IMR-90 (cell line): ENCODE data around the gene MTNR1B. TPM values are rescaled to one million over a fixed set of nuclear protein-coding genes. Genes with fewer than 3 reads are reported as not detected.

ENCODE experiments used
- ATAC-seq: fragments of 200-7000 bp; cut with Tn5 transposase; 2 replicates; pipeline ENCODE4 v1.9.1; 2020; ENCODE audit warnings: low read depth, mild to moderate bottlenecking, moderate library complexity
- BruUV-seq: library from RNA; stranded (reverse); fragments of 400-500 nt; replicated peaks from 2 replicates; lab custom pipeline; 2021; lab: Mats Ljungman, UMichigan
- CTCF ChIA-PET: fragments of 300-600 bp; formaldehyde crosslinking; extraction: SDS; loops from one replicate; lab custom pipeline; 2021; ENCODE audit warnings: antibody characterized with exemption; lab: Yijun Ruan, JAX
- POLR2A ChIA-PET: fragments of 300-600 bp; sonication (Branson Sonifier 250); formaldehyde crosslinking; loops from one replicate; lab custom pipeline; 2022; ENCODE audit warnings: antibody characterized with exemption; ENCODE audit not compliant: unreplicated experiment; lab: Charles Lee
- DNase-seq: peaks from one replicate; pipeline ENCODE4 v3.0.0; 2013
- H2AFZ ChIP-seq: replicated peaks from 2 replicates; pipeline ENCODE3; 2013; ENCODE audit warnings: low read length, mild to moderate bottlenecking; ENCODE audit not compliant: poor library complexity
- H2AK5ac ChIP-seq: 2 replicates; pipeline ENCODE4 v1.6.1; 2013; ENCODE audit warnings: low read depth, low read length, inconsistent platforms
- H2AK9ac ChIP-seq: replicated peaks from 2 replicates; pipeline ENCODE3; 2013; ENCODE audit warnings: mild to moderate bottlenecking, low read depth, low read length, moderate library complexity; ENCODE audit not compliant: poor library complexity
- H2BK120ac ChIP-seq: 2 replicates; pipeline ENCODE4 v1.6.1; 2013; ENCODE audit warnings: low read depth, low read length, inconsistent platforms
- H2BK15ac ChIP-seq: 3 replicates; pipeline ENCODE4 v1.6.1; 2013; ENCODE audit warnings: low read depth, low read length, inconsistent platforms
- H2BK20ac ChIP-seq: 2 replicates; pipeline ENCODE4 v1.6.1; 2013; ENCODE audit warnings: low read depth, mild to moderate bottlenecking, inconsistent platforms, low read length, moderate library complexity
- H2BK5ac ChIP-seq: 2 replicates; pipeline ENCODE4 v1.6.1; 2013; ENCODE audit warnings: mild to moderate bottlenecking, low read depth, low read length, inconsistent platforms; ENCODE audit not compliant: poor library complexity, severe bottlenecking
- H3K14ac ChIP-seq: replicated peaks from 2 replicates; pipeline ENCODE4 v1.6.1; 2013; ENCODE audit warnings: low read depth, low read length, inconsistent platforms
- H3K18ac ChIP-seq: 2 replicates; pipeline ENCODE4 v1.6.1; 2013; ENCODE audit warnings: low read depth, low read length, control low read depth
- H3K23ac ChIP-seq: 2 replicates; pipeline ENCODE4 v1.6.1; 2013; ENCODE audit warnings: low read depth, low read length, inconsistent platforms
- H3K27ac ChIP-seq: 2 replicates; pipeline ENCODE4 v1.5.1; 2013; ENCODE audit warnings: mild to moderate bottlenecking, control low read depth, low read length; ENCODE audit not compliant: insufficient read depth
- H3K27me3 ChIP-seq: 2 replicates; pipeline ENCODE4 v1.6.1; 2013; ENCODE audit warnings: low read length; ENCODE audit not compliant: control insufficient read depth, insufficient read depth
- H3K36me3 ChIP-seq: 2 replicates; pipeline ENCODE4 v1.6.1; 2013; ENCODE audit warnings: low read length, mixed read lengths; ENCODE audit not compliant: control insufficient read depth, insufficient read depth
- H3K4ac ChIP-seq: 2 replicates; pipeline ENCODE4 v1.6.1; 2013; ENCODE audit warnings: low read depth, low read length, inconsistent platforms
- H3K4me1 ChIP-seq: 2 replicates; pipeline ENCODE4 v1.6.1; 2013; ENCODE audit warnings: low read length, mixed read lengths; ENCODE audit not compliant: control insufficient read depth, insufficient read depth
- H3K4me2 ChIP-seq: 2 replicates; pipeline ENCODE4 v1.6.1; 2013; ENCODE audit warnings: low read depth, mild to moderate bottlenecking, control low read depth, low read length, moderate library complexity
- H3K4me3 ChIP-seq: 2 replicates; pipeline ENCODE4 v1.5.1; 2013; ENCODE audit warnings: low read depth, mild to moderate bottlenecking, control low read depth, low read length, moderate library complexity; ENCODE audit not compliant: insufficient read depth
- H3K56ac ChIP-seq: 2 replicates; pipeline ENCODE4 v1.6.1; 2013; ENCODE audit warnings: low read length, inconsistent platforms; ENCODE audit not compliant: insufficient read depth; ENCODE audit errors: extremely low read depth
- H3K79me1 ChIP-seq, 2 experiments: 2 replicates each; pipeline ENCODE4 v1.6.1; 2013; ENCODE audit warnings: low read length in 2 of 2, inconsistent platforms in 1 of 2, low read depth in 1 of 2
- H3K9ac ChIP-seq: 2 replicates; pipeline ENCODE4 v1.6.1; 2013; ENCODE audit warnings: low read depth, low read length, control low read depth
- H3K9me1 ChIP-seq: 2 replicates; pipeline ENCODE4 v1.6.1; 2013; ENCODE audit warnings: low read length, inconsistent platforms; ENCODE audit not compliant: insufficient read depth
- H3K9me3 ChIP-seq: 2 replicates; pipeline ENCODE4 v1.6.1; 2013; ENCODE audit warnings: low read length; ENCODE audit not compliant: control insufficient read depth, insufficient read depth
- H4K20me1 ChIP-seq: 2 replicates; pipeline ENCODE4 v1.6.1; 2013; ENCODE audit warnings: low read length, inconsistent platforms; ENCODE audit not compliant: insufficient read depth
- H4K5ac ChIP-seq: 2 replicates; pipeline ENCODE4 v1.6.1; 2013; ENCODE audit warnings: mild to moderate bottlenecking, low read depth, low read length, control low read depth
- H4K8ac ChIP-seq, 2 experiments: 2 replicates each; pipeline ENCODE4 v1.6.1; 2013; ENCODE audit warnings: low read depth in 2 of 2, low read length in 2 of 2, control low read depth in 1 of 2, inconsistent platforms in 1 of 2
- H4K91ac ChIP-seq: 2 replicates; pipeline ENCODE4 v1.6.1; 2013; ENCODE audit warnings: low read depth, low read length, inconsistent platforms; ENCODE audit not compliant: insufficient read depth
- BHLHE40 ChIP-seq: fragments of 150-350 bp; IDR thresholded peaks from 2 replicates; pipeline ENCODE4 v1.6.1; 2016; ENCODE audit warnings: mild to moderate bottlenecking, low read depth, low read length
- MAFK ChIP-seq: IDR thresholded peaks from 2 replicates; pipeline ENCODE4 v1.6.1; 2012; ENCODE audit warnings: low read depth, low read length, improper control_type of control experiment
- WGBS, 2 experiments: methylation state at CpG; one replicate each; pipeline versions ENCODE4 v1.1.5 to v1.1.7; 2013; ENCODE audit warnings: missing lambda C conversion rate in 2 of 2; ENCODE audit not compliant: insufficient read length in 1 of 2; ENCODE audit errors: extremely low coverage in 2 of 2; 5-methylcytosine and 5-hydroxymethylcytosine counted together
- dilution Hi-C: fragments of 300-500 bp; cut with HindIII; formaldehyde crosslinking; loops from one replicate; pipeline ENCODE4 v1.14.3; 2018; ENCODE audit warnings: low sequenced_read_pairs; ENCODE audit not compliant: unreplicated experiment
- in situ Hi-C: fragments of 300-500 bp; cut with MboI; formaldehyde crosslinking; loops from 3 replicates; pipeline ENCODE4 v1.14.3; 2019; ENCODE audit warnings: low sequenced_read_pairs, inconsistent platforms, mixed read lengths
- intact Hi-C: fragments of 100-400 bp; cut with micrococcal nuclease; formaldehyde crosslinking; loops from 2 replicates; pipeline ENCODE4 v1.10.0; 2022
- polyA plus RNA-seq, 3 experiments: library from polyadenylated mRNA; depleted of rRNA; stranded (reverse); fragments of >200 nt; gene quantifications; 2 replicates each; pipeline ENCODE4 v1.2.3, GENCODE V29; 2012; ENCODE audit warnings: low replicate concordance in 1 of 3
- total RNA-seq: library from RNA; depleted of rRNA; stranded (reverse); fragments of >200 nt; gene quantifications from 2 replicates; pipeline ENCODE4 v1.2.3, GENCODE V29; 2012

MTNR1B gene
- total and polyA plus RNA-seq, 2 of the 4 experiments (the other 2 are of a cell fraction) = under 0.01 to 0.07 TPM

GRCh38 chr11:92946707-92947106 lies 22.7 kb upstream of the MTNR1B start:
- no peak overlapping the region for H2BK15ac ChIP-seq
- intact Hi-C loops = no loop called here
- H3K9me3 ChIP-seq = peaks cover 9% of the 10 kb centered on the region
- H4K8ac ChIP-seq = no peak overlapping the region
- no peak overlapping the region for H3K14ac ChIP-seq
- no peaks in the 10 kb centered on the region for H3K27me3 ChIP-seq
- no peak overlapping the region for H2BK120ac ChIP-seq
- in situ Hi-C loops = loop anchor here (5.0 to 25.0 kb wide), 2 partner anchors 221 to 716 kb away; partner anchors contain the start of gene CEP295
- no peak overlapping the region for H3K23ac ChIP-seq
- dilution Hi-C loops = no loop called here
- H3K4me1 ChIP-seq = no peaks in the 10 kb centered on the region
- no peaks in the 10 kb centered on the region for H4K20me1 ChIP-seq
- H3K4me3 ChIP-seq = no peak overlapping the region
- BruUV-seq = no TSS peak
- no peaks in the 10 kb centered on the region for H3K79me1 ChIP-seq
- H4K5ac ChIP-seq = no peak overlapping the region
- POLR2A ChIA-PET = no interaction called here
- H3K9ac ChIP-seq = no peak overlapping the region
- no peaks in the 10 kb centered on the region for H3K9me1 ChIP-seq
- H4K91ac ChIP-seq = no peak overlapping the region
- no peak overlapping the region for H3K4ac ChIP-seq
- no peak for TF ChIP-seq BHLHE40
- peak; percentile 62; the same call in 1 of the 2 replicates for TF ChIP-seq MAFK
- H2BK20ac ChIP-seq = no peak overlapping the region
- H2AK5ac ChIP-seq = no peak overlapping the region
- DNase-seq = no peak
- H3K27ac ChIP-seq = no peak overlapping the region
- no peak overlapping the region for H3K18ac ChIP-seq
- no peaks in the 10 kb centered on the region for H3K36me3 ChIP-seq
- H3K4me2 ChIP-seq = no peak overlapping the region
- CTCF ChIA-PET = no interaction called here
- no peak overlapping the region for H2AFZ ChIP-seq
- no peak overlapping the region for H2BK5ac ChIP-seq
- 100% methylated on average over 2 of the region's 3 CpGs; no CpG with 5 or more reads in 1 of the 2 experiments for WGBS, 2 experiments
- no peak overlapping the region for H3K56ac ChIP-seq
- ATAC-seq = no peak
- no peak overlapping the region for H2AK9ac ChIP-seq
